ENCODE results near the gene RASA4B.
"Not testable (repeated sequence)": the region's sequence is repeated elsewhere in the genome, so short reads cannot be mapped to it uniquely, and the experiment has no call there.

Gene RASA4B

DNA sequence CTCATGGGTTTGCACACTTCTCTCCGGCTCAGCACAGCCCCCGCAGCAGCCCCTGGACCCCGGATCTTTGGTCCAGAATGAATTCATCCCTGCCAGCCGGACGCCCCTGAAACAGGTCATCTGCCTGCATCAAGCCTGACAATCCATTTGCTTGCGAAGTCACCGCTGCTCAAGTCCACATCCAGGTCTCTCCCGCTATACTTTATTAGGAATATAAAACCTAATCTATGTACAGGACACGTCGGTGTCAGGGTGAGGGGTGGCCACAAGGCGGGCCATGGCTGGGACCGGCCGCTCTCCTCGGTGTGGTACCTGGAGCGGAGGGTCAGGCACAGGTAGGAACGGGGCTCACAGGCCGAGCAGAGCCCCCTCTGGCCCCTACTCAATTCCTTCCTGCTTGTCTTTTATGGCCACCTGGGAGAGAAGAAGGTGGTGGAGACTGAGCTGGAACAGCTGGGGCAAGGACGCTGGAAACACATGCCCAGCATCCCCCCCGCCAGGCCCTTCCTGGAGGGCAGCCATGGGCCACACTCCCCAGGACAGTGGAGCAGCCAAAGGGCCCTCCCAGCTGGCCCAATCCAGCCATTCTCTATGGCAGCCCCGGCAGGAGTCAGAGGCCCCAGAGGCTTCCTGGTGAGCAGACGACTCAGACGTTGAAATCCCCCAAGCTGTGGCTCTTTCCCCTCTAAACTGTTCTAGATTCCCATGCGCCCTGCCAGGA is 44.1 kb downstream of the RASA4B start:
- no peak for DNase-seq (ENCODE audit: low spot score)

DNA sequence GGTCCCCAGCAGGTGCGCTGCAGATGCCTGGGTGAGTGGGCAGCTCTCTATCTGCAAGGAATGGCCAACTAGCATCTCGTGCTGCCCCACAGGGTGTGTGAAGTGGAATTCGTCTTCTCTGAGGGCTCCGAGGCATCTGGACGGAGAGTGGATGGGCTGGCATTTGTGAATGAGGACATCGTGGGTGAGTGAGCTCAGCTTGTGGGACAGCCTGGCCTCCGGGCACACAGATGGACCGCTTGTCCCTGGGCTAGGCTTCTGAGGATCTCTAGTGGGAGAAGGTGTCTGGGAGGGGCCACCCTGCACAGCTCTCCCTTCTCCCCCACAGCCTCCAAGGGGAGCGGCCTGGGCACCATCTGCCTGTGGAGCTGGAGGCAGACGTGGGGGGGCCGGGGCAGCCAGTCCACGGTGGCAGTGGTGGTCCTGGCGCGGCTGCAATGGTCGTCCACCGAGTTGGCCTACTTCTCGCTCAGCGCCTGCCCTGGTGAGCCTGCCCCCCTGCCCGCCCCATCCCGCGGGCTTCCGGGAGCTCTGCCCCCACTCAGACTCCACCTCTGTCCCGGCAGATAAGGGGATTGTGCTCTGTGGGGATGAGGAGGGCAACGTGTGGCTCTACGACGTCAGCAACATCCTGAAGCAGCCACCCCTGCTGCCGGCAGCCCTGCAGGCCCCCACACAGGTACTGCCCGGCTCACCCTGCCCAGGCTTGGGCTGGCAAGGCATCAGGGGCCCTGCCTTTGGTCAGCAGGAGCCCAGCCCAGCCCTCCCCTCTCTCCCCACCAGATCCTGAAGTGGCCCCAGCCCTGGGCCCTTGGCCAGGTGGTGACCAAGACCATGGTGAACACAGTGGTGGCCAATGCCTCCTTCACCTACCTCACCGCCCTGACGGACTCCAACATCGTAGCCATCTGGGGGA is 45.2 kb downstream of the RASA4B start:
- no peak for DNase-seq (ENCODE audit: low spot score)

DNA sequence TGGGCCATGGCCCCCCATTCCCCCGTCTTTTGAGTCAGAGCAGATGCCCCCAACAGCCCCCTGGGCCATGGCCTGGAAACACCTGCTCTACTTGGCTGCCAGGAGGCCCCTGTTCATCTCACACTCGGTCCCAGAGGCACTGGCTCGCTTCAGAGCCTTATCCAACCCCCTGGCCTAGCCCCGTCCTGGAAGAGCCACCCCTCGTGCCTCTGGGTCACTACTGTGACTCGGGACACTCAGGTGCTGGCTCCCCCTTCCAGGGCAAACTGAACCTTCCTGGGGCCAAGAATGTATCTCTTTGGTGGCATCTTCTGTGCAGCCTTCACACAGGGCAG is 45.8 kb downstream of the RASA4B start:
- DNase-seq (ENCODE audit: low spot score): no peak

DNA sequence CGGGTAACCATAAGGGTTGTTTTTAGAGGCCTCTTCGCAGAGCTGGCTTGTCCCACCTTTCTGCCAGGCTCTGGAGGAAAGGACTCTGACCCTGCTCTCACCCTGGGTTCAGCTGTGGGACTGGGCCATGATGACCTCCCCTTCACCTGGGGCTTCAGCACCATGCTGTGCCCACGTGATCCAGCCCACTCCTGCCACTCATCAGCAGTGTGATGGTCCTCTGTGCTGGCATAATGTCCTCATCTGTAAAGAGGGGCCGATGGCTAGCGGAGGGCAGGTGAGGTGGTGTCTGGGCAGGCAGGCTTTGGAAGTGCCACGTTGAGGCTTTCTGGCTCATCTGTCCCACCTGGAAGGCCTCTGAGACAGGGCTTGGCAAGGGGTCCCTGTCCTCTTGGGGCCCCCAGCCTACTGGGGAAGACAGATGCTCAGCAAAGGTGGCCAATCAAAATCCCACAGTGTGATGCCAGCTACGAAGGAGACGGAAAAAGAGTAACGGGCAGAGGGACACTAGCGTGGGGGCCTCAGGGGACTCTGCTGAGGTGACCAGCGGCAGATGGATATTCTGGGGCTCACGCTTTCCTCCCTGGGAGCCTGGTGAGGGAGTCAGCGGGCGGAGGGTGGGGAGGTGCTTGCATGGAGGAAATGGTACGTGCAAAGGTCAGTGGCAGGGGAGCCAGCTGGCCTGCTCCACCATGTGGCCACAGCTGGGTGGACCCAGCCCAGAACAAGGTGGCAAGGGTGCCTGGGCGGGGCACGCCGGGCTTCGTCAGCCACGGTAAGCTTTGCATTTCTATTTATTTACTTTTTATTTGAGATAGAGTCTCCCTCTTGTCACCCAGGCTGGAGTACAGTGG is 47.4 kb downstream of the RASA4B start:
- DNase-seq (ENCODE audit: low spot score): no peak

DNA sequence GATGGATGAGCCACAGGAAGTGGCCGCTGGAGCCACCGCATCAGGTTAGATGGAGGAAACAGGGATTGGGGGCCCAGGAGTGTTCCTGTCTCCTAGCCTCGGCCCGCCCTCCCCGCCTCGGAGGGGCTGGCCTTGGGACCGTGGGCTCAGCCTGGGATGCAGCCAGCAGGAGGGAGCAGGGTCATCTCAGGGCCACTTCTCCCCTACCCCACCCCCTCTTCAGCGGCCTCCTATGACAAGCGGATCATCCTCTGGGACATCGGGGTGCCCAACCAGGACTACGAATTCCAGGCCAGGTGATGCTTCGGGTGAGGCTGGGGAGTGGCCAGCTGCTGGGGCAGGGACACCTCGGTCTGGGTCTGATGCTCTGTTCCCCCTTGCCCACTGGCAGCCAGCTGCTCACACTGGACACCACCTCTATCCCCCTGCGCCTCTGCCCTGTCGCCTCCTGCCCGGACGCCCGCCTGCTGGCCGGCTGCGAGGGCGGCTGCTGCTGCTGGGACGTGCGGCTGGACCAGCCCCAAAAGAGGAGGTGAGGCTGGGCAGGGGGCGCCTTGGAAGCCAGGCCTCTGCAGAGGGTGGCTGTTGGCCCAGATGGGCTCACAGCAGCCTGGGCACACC is 48.1 kb downstream of the RASA4B start:
- no peak for DNase-seq (ENCODE audit: low spot score)

DNA sequence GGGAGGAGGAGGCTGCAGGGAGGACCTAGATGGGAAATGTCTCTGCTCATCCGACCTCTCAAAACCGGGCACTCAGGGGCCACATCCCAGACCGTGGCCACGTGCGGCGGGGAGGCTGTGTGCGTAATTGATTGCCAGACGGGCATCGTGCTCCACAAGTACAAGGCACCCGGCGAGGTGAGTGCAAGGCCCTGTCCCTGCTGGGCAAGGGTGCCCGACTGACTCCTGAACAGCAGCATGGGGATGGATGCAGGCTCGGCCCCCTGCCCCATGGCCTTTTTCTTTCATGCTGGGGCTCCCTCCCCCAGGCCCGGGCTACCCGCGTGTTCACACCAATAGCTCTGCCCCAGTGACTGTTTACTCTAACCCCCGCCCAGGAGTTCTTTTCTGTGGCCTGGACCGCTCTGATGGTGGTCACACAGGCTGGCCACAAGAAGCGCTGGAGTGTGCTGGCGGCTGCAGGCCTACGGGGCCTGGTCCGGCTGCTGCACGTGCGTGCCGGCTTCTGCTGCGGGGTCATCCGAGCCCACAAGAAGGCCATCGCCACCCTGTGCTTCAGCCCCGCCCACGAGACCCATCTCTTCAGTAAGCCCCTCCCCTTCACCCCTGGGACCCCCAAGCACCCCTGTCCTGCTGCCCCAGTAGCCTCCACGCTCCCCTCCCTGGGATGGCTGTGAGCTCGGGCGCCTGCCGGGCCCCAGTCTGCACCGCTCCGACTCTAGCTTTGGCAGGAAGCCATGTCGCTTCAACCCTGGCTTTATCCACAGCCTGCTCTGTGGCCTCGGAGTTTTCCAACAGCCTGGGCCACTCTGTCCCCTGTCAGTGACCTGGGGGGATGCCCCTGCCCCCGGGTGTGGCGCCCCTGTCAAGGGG is 48.9 kb downstream of the RASA4B start:
- no peak for DNase-seq (ENCODE audit: low spot score)

DNA sequence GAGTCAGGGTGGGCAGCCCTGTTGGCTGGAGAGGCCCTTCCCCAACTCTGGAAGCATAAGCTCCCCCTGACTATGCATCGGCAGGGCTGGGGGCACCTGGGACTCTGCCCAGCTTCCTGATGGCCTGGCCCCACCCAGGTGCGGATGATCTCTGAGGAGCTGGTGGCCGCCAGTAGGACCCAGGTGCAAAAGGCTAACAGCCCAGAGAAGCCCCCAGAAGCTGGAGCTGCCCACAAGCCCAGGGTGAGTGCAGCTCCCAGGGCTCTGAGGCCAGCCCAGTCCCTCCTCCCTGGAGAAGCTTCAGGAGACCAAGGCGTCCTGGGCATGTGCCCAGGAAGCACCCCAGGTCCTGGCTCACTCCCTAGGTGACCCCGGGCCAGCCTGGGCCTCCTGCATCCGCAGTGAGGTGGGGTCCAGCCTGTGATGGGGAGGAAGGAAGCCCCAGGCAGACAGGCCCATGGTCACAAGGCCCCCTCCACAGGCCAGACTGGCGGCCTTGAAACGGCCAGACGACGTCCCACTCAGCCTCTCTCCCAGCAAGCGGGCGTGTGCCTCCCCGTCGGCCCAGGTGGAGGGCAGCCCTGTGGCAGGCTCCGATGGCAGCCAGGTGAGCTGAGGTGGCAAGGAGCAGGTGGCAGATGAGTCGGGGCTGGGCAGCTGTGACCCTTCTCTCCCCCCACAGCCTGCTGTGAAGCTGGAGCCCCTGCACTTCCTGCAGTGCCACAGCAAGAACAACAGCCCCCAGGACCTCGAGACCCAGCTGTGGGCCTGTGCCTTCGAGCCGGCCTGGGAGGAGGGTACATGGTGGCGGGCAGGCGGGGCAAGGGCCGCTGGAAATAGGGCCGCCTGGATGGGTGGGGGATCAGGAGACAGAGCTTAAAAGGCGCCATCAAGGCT is 49.7 kb downstream of the RASA4B start:
- no peak for DNase-seq (ENCODE audit: low spot score)

DNA sequence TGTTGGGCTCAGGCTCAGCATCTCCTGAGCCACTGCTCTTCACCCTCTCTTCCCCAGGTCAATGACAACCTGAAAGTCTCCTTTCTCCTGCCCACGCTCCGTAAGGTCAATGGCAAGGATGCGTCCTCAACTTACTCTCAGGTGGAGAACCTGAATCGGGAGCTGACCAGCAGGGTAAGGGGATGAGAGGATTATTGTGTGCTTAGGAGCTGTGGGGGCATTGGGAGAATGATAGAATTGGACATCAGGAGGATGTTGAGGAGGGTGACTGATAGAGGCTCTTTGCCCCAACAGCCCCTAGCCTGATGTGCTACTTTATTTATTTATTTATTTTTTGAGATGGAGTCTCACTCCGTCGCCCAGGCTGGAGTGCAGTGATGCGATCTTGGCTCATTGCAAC is 51.5 kb downstream of the RASA4B start:
- DNase-seq (ENCODE audit: low spot score): no peak

DNA sequence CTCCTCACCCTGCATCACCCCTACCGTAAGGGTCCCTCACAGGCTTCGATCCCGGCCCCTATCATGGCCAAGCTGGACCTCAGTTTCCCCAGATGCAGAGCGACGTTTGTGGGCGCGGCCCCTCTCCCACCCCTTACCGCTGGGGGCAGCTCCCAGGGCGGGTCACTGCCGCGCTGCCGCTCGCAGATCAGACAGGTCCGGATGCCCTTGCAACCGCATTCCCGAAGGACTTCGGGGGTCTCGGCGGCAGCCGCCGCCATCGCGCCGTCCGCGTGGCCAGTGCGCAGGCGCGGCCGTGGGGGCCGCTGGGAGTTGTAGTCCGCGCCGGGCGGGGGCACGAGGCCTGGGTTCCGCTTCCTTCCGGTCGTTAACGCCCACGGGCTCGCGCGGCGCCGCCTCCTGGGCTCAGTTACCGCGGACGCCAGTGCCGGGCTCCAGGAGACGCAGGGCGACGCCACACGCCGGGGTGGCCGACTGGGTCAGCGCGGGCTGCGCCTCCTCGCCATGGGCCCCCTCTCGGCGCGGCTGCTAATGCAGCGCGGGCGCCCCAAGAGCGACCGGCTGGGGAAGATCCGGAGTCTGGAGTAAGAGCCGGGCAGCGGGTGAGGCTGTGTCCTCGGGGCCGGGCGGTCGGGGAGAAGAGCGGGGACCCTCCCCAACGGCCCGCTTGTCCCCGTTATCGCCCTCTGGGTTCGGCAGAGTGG is 52.8 kb downstream of the RASA4B start, which contains the start of the genes ALKBH4 and LRWD1:
Gene ALKBH4 (minus strand): TSS at position 287 of the 704 bp plus-strand sequence. CDS start 27 bp downstream, at position 260.
Gene LRWD1 (plus strand): TSS at position 408 of the 704 bp plus-strand sequence. CDS start 97 bp downstream, at position 505.
- peak; percentile 98 for DNase-seq (ENCODE audit: low spot score)

DNA sequence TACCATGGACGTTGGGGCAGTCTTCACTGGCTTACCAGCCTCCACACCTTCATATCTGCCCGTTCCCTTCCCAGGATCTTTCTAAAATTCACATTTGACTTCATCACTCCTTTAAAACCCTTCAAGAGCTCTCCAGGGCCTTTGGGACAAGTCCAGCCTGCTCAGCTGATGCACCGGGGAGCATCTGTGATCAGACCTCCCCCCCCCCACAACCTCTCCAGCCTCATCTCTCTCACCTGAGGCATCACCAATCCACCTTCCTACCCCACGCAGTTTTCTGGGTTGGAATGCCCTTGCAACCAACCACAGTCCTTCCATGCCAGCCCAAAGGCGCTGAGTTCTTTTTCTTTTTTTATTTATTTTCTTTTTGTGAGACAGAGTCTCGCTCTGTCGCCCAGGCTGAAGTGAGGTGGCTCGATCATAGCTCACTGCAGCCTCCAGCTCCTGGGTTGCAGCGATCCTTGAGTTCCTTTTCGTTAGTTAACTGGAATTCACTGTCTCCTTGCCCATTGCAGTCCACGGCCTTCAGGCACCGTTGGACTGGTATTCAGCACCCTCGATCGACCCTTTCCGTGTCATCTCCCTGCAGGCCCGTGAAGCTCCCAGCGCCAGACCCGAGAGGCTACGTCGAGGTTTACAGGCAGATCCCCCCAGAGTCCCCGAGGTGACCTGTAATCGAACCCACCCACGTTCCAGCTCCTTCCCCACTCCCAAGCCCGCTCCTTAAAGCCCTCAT is 53.6 kb downstream of the RASA4B start:
- DNase-seq (ENCODE audit: low spot score): peak; percentile 51

DNA sequence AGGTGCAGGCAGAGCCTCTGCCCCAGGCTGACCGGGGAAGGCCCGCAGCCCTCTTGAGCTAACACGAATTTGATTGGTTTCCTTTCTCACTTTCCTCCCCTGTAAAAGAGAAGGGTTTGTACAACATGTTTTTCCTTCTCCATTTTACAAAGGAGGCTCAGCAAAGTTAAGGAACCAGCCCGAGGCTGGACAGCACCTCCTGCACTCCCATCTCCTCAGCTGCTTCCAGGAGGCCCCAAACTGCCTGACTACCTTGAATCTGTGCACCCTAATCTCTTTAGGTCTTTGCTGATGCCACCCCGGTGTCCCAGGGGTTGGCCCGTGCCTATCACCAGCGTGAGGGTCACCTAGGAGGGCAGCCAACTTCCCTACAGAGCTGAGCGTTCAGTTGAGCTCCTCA is 57.1 kb downstream of the RASA4B start:
- DNase-seq (ENCODE audit: low spot score): no peak

DNA sequence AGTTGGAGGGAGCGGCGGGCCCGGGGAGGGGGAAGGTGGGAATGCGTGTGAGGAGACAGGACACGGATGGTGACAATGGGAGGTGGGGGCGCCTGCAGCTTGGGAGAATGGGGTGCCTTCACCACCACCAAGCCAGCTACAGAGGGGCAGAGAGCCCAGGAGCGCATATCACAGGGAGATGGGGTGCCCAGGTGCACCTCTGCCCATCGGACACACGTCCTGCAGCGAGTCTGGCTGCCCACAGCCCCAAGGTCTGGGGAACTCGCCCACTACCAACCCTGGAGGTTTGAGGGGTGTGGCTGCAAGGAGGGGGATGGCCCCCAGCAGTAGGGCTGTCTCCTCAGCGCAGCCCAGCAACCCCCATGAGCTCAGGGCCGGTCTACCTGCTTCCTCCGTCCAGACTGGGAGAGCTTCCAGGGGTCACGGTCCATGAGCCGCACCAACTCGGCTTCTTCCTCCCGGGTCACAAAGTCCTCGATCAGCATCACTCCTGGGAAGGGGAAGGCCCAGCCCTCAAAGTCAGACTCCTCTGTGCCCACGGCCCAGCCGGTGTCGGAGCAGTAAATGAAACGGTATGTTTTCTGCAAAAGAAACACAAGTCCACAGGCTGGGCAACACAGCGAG is 58.2 kb downstream of the RASA4B start:
- no peak for DNase-seq (ENCODE audit: low spot score)

DNA sequence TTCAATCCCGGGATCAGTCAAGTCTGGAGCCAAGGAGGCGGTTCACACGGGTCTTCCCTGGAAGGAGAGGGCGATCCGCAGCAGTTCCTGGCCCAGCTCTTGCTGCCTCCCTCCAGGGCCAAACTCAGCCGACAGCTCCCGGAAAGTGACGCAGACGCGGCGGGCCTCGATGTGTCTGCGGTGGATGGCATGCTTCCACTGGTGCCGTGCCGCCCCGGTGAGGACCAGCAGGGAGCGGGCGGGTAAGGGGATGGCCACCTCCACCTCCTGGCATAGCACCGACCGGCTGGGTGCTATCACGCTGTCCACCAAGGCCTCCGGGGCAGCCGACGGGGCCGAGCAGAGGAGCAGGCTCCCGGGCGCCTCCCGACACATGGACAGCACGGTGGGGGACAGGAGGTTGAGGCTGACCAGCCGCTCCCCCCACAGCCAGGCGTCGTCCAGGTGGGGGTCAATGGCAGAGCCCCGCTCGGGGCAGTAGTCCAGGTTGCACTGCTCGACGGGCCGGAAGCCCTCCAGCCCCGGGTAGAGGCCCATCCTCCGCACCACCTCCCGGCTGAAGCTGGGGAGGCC is 60.1 kb downstream of the RASA4B start:
- DNase-seq (ENCODE audit: low spot score): no peak

DNA sequence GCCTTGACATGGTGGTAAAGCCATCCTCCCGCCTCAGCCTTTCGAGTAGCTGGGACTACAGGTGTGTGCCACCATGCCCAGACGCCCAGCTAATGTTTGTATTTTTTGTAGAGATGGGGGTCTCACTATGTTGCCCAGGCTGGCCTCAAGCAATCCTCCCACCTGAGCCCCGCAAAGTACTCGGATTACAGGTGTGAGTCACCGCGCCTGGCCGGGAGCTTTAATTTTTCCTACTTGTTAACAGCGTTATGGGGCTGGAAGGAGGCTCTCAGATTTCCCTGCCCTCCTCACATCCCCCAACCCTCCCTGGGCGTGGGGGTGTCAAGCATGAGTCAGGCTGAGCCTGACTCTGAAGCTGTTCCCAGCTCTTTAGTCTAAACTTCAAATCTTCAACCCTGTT is 61.2 kb downstream of the RASA4B start:
- no peak for DNase-seq (ENCODE audit: low spot score)

DNA sequence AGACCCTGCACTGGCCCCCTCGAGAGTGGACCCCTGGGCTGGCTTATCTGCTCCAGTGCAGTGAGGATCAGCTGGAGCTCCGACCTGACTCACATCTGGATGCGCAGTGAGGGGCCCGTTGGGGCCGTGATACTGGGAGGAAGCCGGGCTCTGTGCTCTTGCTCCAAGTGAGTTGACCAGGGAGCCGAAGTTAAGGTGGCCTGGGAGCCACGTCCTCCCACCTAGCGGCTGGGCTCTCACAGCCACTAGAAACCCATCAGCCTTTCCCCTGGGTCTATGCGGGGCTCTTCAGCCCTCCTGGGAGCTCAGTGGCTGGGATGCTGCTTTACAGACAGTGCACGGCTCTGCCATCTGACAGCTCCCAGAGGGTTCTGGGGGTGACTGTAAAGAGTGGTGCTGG is 62.0 kb downstream of the RASA4B start:
- DNase-seq (ENCODE audit: low spot score): no peak

DNA sequence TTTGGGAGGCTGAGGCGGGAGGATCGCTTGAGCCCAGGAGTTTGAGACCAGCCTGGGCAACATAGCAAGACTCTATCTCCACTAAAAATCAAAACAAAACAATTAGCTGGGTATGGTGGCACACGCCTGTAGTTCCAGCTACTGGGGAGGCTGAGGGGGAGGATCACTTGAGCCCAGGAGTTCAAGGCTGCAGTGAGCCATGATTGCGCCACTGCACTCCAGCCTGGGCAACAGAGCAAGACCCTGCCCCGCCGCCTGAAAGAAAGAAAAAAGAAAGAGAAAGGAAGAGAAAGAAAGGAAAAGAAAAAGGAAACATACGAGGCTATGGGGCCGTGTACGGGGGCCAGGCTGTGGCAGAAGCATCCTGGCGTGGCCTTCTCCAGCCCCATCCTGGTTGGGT is 62.6 kb downstream of the RASA4B start:
- not testable (repeated sequence) for DNase-seq (ENCODE audit: low spot score)

DNA sequence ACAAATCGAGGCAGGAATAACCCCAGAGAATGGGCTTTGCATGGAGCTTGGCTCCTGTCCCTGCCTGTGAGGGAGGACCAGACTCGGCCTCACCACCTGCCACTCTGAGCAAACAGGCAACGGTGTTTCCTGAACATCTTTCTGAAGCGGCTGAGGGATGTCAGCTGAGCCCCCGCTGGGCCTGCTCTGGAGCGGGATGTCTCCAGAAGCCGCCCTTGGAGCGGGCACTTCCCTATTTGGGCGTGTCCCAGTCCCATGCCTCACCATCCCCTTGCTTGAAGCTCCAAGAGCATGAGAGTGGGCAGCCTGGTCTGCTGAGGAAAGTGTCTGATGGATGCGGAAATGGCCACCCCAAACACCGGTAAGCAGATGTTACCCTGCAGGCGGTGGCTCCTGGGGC is 63.1 kb downstream of the RASA4B start:
- DNase-seq (ENCODE audit: low spot score): no peak

DNA sequence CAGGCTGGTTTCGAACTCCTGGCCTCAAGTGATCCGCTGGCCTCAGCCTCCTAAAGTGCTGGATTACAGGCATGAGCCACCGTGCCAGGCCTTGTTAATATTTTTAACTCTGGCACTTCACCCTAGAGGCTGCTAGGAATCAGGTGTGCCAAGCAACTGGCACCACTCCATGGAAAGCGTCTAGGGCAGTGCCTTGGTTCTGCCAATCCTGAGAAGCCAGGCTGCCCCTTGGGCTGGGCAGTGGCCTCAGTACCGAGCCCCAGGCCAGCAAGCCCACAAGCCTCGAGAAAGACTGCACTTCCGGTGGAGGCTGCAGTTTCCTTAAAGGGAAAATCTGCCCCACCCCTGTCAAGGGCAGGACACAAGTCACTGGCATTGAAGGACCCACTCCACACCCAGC is 64.3 kb downstream of the RASA4B start:
- no peak for DNase-seq (ENCODE audit: low spot score)

All from hepatic stellate cell (primary cell).